ENCODE measurements around the gene COL4A5. TPM values are rescaled to one million over a fixed set of nuclear protein-coding genes. Genes with fewer than 3 reads are reported as not detected.

COL4A5 gene
- total RNA-seq, 2 donors from 2014 or later: 2.7 to 7.0 TPM

DNA sequence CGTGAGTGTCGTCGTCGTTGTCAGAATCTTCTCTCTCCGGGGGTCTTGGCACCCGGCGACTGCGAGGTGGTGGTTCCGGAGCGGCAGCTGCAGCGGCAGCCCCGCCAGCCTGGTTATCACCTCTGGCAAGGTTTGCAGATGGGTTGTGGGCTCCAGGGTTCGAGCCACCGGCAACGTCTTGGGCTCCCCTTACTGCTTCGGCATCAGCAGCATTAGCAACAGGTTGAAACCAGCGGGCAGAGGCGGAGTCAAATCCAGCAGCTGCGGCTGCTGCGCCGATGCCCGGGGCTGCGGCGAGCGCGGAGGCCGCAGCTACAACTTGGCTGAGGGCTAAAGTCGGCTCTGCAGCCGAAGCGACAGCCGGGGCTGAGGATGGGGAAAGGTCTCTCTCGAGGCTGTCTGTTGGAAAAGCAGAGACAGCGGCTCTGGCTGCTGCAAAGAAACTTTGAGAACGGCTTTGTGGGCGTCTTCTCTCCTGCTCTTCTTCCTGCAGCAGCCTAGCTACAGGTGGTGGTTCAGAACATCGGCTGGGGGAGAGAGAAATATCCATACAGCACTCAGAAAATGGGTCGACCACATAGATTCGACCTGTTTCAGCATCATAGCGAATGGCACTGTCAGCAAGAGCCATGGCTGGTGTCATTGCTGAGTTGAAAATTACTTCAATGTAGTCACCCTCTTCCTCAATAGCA lies 293.1 kb downstream of the COL4A5 start:
- intact Hi-C loops (cut with DNase I): no loop called here
- TF ChIP-seq, protein P1, sequence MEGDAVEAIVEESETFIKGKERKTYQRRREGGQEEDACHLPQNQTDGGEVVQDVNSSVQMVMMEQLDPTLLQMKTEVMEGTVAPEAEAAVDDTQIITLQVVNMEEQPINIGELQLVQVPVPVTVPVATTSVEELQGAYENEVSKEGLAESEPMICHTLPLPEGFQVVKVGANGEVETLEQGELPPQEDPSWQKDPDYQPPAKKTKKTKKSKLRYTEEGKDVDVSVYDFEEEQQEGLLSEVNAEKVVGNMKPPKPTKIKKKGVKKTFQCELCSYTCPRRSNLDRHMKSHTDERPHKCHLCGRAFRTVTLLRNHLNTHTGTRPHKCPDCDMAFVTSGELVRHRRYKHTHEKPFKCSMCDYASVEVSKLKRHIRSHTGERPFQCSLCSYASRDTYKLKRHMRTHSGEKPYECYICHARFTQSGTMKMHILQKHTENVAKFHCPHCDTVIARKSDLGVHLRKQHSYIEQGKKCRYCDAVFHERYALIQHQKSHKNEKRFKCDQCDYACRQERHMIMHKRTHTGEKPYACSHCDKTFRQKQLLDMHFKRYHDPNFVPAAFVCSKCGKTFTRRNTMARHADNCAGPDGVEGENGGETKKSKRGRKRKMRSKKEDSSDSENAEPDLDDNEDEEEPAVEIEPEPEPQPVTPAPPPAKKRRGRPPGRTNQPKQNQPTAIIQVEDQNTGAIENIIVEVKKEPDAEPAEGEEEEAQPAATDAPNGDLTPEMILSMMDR (IDR thresholded peaks at IDR 0.05): no peak
- Histone ChIP-seq H3K27ac (no peak overlapping the region), H3K9ac (ENCODE audit: low read depth in 2 of 2, low read length in 2 of 2) (no peak overlapping the region), H3K4me1 (no peaks in the 10 kb centered on the region), H3K9me3 (no peaks in the 10 kb centered on the region), H3K4me3 (no peak overlapping the region), H3K36me3 (no peaks in the 10 kb centered on the region), H3K27me3 (peaks cover 46% of the 10 kb centered on the region)
- no peak for DNase-seq

DNA sequence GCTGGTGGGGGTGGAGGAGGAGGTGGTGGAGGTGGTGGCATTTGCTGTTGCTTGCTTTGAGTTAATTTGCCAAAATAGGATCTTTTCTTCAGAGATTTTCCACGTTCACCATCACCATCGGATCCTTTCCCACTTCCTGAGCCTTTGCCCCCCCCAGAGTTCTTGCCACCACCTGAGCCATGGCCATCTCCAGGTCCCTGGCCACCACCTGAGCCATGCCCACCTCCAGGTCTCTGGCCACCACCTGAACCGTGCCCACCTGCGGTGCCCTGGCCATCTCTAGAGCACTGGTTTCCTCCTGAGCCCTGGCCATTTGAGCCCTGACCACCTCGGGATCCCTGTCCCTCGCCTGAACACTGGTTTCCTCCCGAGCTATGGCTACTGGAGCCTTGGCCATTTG lies 294.8 kb downstream of the COL4A5 start:
- H3K9me3 ChIP-seq: no peaks in the 10 kb centered on the region
- H3K9ac ChIP-seq (ENCODE audit: low read depth in 2 of 2, low read length in 2 of 2): no peak overlapping the region
- intact Hi-C loops (cut with DNase I): no loop called here
- TF ChIP-seq, protein P1 (IDR thresholded peaks at IDR 0.05): no peak
- H3K4me3 ChIP-seq: no peak overlapping the region
- H3K36me3 ChIP-seq: no peaks in the 10 kb centered on the region
- DNase-seq: no peak
- peaks cover 43% of the 10 kb centered on the region for H3K27me3 ChIP-seq
- H3K4me1 ChIP-seq: no peaks in the 10 kb centered on the region
- H3K27ac ChIP-seq: no peak overlapping the region

DNA sequence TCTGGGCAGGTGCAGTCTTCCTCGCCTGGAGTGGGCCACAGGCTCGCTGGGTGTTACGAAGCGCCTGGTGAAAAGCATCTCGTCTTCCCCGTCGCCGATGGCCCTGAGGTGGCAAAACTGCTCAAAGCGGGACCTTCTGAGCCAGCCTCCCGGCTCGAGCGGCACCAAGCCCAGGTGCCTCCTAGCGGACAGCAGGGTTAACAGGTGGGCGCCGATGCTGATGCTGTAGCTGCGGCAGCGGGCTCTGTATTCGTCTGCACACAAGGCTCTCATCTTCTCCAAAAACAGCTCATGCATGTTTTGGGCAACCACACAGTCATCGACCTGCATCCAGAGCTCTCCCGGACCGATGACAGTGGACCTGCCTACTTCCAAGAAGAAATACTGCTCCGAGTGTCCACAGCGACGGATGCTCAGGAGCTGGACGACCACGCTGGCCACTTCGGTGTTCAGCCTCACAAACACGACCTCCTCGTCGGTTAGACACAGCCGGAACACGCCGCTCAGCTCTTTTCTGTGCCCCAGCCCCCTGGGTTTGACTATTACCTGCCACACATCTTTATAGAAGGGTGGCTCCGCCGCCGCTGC lies 295.5 kb downstream of the COL4A5 start:
- H3K4me3 ChIP-seq: no peak overlapping the region
- intact Hi-C loops (cut with DNase I): no loop called here
- H3K9ac ChIP-seq (ENCODE audit: low read depth in 2 of 2, low read length in 2 of 2): no peak overlapping the region
- no peak overlapping the region for H3K27ac ChIP-seq
- no peak for DNase-seq
- no peaks in the 10 kb centered on the region for H3K9me3 ChIP-seq
- TF ChIP-seq, protein P1 (IDR thresholded peaks at IDR 0.05): no peak
- H3K36me3 ChIP-seq: no peaks in the 10 kb centered on the region
- H3K4me1 ChIP-seq: no peaks in the 10 kb centered on the region
- peaks cover 43% of the 10 kb centered on the region for H3K27me3 ChIP-seq

DNA sequence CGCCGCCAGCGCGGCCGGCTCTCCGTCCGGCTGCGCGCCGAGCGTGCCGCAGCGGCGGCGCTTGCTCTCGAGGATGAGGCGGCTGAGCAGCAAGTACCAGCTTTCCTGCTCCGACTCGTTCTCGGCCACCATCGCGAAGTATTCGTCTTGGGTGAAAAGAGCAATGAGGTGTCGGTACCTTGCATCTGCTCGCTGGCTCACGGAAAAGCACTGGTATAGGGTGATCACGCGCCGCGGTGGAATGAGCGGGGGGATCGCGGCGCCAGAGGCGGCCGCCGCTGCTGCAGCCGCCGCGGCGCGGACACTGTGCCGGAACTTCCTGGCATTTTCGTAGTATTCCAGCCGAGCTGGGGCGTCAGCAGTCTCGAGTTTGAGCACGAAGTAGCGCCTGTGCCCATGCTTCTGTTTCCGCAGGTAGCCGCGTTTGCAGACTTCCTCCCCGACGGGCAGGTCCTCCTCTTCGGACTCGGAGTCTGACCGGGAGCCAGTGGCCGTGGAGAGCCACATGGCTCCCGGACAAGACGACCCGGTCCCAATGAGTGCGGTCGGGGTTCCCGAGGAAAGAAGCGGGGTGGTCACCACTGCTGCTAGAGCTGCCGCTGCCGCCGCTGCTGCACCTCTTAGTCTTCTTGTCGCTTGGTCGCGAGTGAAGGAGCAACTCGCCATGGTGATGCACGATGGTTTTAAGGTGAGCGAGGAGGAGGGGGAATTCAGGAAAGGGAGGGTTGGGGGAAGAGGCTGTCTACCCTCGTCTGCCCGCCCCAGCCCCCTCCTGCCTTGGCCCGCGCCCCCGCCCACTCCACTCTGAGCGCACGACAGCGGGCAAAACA lies 296.3 kb downstream of the COL4A5 start:
- peak overlapping the region; percentile 20 for H3K4me3 ChIP-seq
- intact Hi-C loops (cut with DNase I): no loop called here
- H3K9me3 ChIP-seq: no peaks in the 10 kb centered on the region
- no peaks in the 10 kb centered on the region for H3K4me1 ChIP-seq
- H3K27me3 ChIP-seq: peaks cover 43% of the 10 kb centered on the region
- TF ChIP-seq, protein P1 (IDR thresholded peaks at IDR 0.05): no peak
- no peak overlapping the region for H3K27ac ChIP-seq
- DNase-seq: no peak
- H3K36me3 ChIP-seq: no peaks in the 10 kb centered on the region
- H3K9ac ChIP-seq (ENCODE audit: low read depth in 2 of 2, low read length in 2 of 2): no peak overlapping the region

DNA sequence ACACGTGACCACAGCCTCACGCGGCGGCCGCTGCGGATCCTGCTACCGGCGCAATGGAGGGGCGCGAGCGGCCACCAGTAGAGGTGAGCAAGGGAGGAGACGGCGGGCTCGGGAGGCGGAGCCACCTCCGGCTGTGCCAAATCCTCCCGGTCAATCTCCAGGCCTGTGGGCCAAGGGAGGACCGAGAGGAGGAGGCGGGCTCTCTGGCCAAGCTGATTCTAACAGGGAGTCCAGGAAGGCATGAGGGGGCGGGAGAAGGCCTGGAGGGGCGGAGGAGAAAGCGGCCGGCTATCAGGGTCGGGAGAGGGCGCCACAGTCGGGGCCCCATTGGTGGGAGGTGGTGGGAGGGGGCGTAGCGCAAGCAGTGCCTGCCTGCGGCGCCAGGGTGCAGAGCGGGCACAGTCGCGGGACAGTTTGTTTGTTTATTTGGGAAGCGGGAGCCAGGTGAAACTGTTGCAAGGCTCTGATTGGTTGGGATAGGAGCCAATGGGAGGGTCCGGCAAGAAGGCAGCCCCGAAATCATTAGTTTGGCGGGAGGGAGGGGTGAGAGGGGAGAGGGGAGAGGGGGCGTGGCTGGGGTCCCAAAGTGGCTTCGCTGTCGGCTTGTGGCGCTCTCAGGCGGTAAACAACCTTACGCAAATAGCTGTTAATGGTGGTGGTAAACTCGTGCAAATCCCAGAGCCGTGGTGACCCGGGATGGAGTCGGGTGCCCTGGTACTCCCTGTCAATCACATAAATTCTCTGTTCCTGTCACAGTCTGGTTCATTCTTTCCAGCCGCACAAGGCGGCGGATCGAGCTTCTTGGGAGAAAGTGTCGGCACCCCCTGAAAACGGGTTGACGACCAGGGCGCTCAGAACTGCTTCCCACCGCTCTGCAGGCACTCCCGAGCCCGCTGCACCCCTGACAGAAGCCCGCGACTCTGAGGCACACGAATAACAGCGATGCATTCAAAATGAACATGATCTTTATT lies 297.2 kb downstream of the COL4A5 start, which contains the start of gene IRS4:
IRS4 (minus strand) TSS at position 55 of the 971 bp plus-strand sequence.
- DNase-seq: no peak
- Histone ChIP-seq H3K27ac (no peak within 1 kb of the TSS), H3K4me1 (no peaks in the 10 kb centered on the region), H3K36me3 (no peaks in the 10 kb centered on the region), H3K27me3 (peaks cover 43% of the 10 kb centered on the region), H3K9me3 (no peaks in the 10 kb centered on the region), H3K9ac (ENCODE audit: low read depth in 2 of 2, low read length in 2 of 2) (no peak within 1 kb of the TSS), H3K4me3 (peak within 1 kb of the TSS; percentile 20)
- intact Hi-C loops (cut with DNase I): no loop called here
- TF ChIP-seq, protein P1 (IDR thresholded peaks at IDR 0.05): no peak
